GM23248 (cell line): ENCODE data around the gene RASAL2. TPM values are rescaled to one million over a fixed set of nuclear protein-coding genes. Genes with fewer than 3 reads are reported as not detected.

Experiments
- DNase-seq: peaks from one replicate; pipeline ENCODE4 v3.0.0-alpha.2; 2015
- H2AFZ ChIP-seq: fragments of 200-600 bp; sonication (generic); 2 replicates; pipeline ENCODE4 v1.6.1; 2016; ENCODE audit warnings: antibody characterized with exemption
- H3F3A ChIP-seq: fragments of 200-600 bp; sonication (generic); 2 replicates; pipeline ENCODE4 v1.6.1; 2016; ENCODE audit warnings: mild to moderate bottlenecking, antibody characterized with exemption, mixed run types; ENCODE audit not compliant: insufficient read depth
- H3K27ac ChIP-seq: fragments of 200-600 bp; sonication (generic); 2 replicates; pipeline ENCODE4 v1.5.1; 2016; ENCODE audit warnings: mild to moderate bottlenecking
- H3K27me3 ChIP-seq: fragments of 200-600 bp; sonication (generic); replicated peaks from 2 replicates; pipeline ENCODE4 v1.6.1; 2016; ENCODE audit warnings: mild to moderate bottlenecking; ENCODE audit not compliant: insufficient read depth
- H3K36me3 ChIP-seq: fragments of 200-600 bp; sonication (generic); 2 replicates; pipeline ENCODE4 v1.6.1; 2016; ENCODE audit warnings: low read depth, mild to moderate bottlenecking
- H3K4me1 ChIP-seq: fragments of 200-600 bp; sonication (generic); 2 replicates; pipeline ENCODE4 v1.6.1; 2016; ENCODE audit warnings: mild to moderate bottlenecking; ENCODE audit not compliant: insufficient read depth
- H3K4me2 ChIP-seq: fragments of 200-600 bp; sonication (generic); one replicate; pipeline ENCODE4 v1.6.1; 2016; ENCODE audit warnings: mild to moderate bottlenecking; ENCODE audit not compliant: unreplicated experiment
- H3K4me3 ChIP-seq: fragments of 200-600 bp; sonication (generic); 2 replicates; pipeline ENCODE4 v1.5.1; 2016; ENCODE audit warnings: mild to moderate bottlenecking
- H3K79me2 ChIP-seq: fragments of 200-600 bp; sonication (generic); 2 replicates; pipeline ENCODE4 v1.6.1; 2016; ENCODE audit warnings: mild to moderate bottlenecking; ENCODE audit not compliant: insufficient read depth
- H3K9ac ChIP-seq: fragments of 200-600 bp; sonication (generic); 2 replicates; pipeline ENCODE4 v1.6.1; 2016; ENCODE audit warnings: mild to moderate bottlenecking
- H3K9me2 ChIP-seq: fragments of 200-600 bp; sonication (generic); 2 replicates; pipeline ENCODE4 v1.6.1; 2016; ENCODE audit warnings: mixed run types, mild to moderate bottlenecking, moderate library complexity; ENCODE audit not compliant: insufficient read depth
- H3K9me3 ChIP-seq: fragments of 200-600 bp; sonication (generic); one replicate; pipeline ENCODE4 v1.6.1; 2017; ENCODE audit warnings: low read depth
- H4K20me1 ChIP-seq: fragments of 200-600 bp; sonication (generic); 2 replicates; pipeline ENCODE4 v1.6.0; 2016; ENCODE audit not compliant: insufficient read depth
- EZH2 ChIP-seq: fragments of 200-600 bp; sonication (generic); IDR thresholded peaks from 2 replicates; pipeline ENCODE4 v1.6.1; 2018; ENCODE audit warnings: antibody characterized with exemption, mild to moderate bottlenecking; ENCODE audit not compliant: insufficient read depth, poor library complexity, severe bottlenecking
- EZH2phosphoT487 ChIP-seq: fragments of 200-600 bp; sonication (generic); IDR thresholded peaks from 2 replicates; pipeline ENCODE4 v1.6.1; 2018; ENCODE audit warnings: antibody characterized with exemption, moderate library complexity, mild to moderate bottlenecking, low read depth; ENCODE audit not compliant: insufficient read depth
- WGBS, 2 experiments: methylation state at CpG; one replicate each; pipeline ENCODE4 v1.1.6; 2015 to 2017; ENCODE audit warnings: low lambda C conversion rate in 2 of 2, low coverage in 1 of 2; ENCODE audit errors: missing lambda C conversion rate in 2 of 2; 5-methylcytosine and 5-hydroxymethylcytosine counted together
- in situ Hi-C: fragments of 300-500 bp; cut with MboI; formaldehyde crosslinking; loops from 2 replicates; pipeline ENCODE4 v1.15.0; 2020
- polyA plus RNA-seq: library from polyadenylated mRNA; unstranded; fragments of >200 nt; fragmentation: Nextera tagmentation; extraction: Ambion mirVana; gene quantifications from 2 replicates; pipeline ENCODE4 v1.2.1, GENCODE V29; 2016
- total RNA-seq: library from RNA; depleted of rRNA; stranded (reverse); fragments of >200 nt; shearing (Covaris generic); gene quantifications from 2 replicates; pipeline ENCODE4 v1.2.3, GENCODE V29; 2014

Gene RASAL2
- total and polyA plus RNA-seq, 2 experiments from 2014 or later, result 10.1 to 23.1 TPM

- no peaks in the 10 kb centered on the region for H3F3A ChIP-seq
- in situ Hi-C loops, result no loop called here
- peaks cover 3% of the 10 kb centered on the region; the same call in 1 of the 2 replicates for H3K9me2 ChIP-seq
- no peak overlapping the region for H3K27ac ChIP-seq
- no peaks in the 10 kb centered on the region for H3K27me3 ChIP-seq
- TF ChIP-seq EZH2, result no peak
- TF ChIP-seq EZH2phosphoT487, result no peak
- no peaks in the 10 kb centered on the region for H4K20me1 ChIP-seq
- H3K4me2 ChIP-seq, result no peak overlapping the region
- 100% methylated on average over 1 of the region's 1 CpG for WGBS, 2 experiments
- no peaks in the 10 kb centered on the region for H3K4me1 ChIP-seq
- no peak for DNase-seq
- no peak overlapping the region for H2AFZ ChIP-seq
- H3K36me3 ChIP-seq, result no peaks in the 10 kb centered on the region
- no peak overlapping the region for H3K9ac ChIP-seq
- no peaks in the 10 kb centered on the region for H3K9me3 ChIP-seq
- peaks cover 36% of the 10 kb centered on the region for H3K79me2 ChIP-seq
- no peak overlapping the region for H3K4me3 ChIP-seq
Observed at GRCh38 chr1:178405137-178405536, 311.2 kb downstream of the RASAL2 start.

- Histone ChIP-seq H3K4me3 (no peak overlapping the region), H3K27ac (no peak overlapping the region), H3K9me2 (peaks cover 3% of the 10 kb centered on the region; the same call in 1 of the 2 replicates), H4K20me1 (no peaks in the 10 kb centered on the region; the same call in 1 of the 2 replicates), H3K4me1 (no peaks in the 10 kb centered on the region), H3K9me3 (no peaks in the 10 kb centered on the region), H3K4me2 (no peak overlapping the region), H3F3A (no peaks in the 10 kb centered on the region), H3K9ac (no peak overlapping the region), H2AFZ (no peak overlapping the region), H3K36me3 (no peaks in the 10 kb centered on the region), H3K27me3 (no peaks in the 10 kb centered on the region), H3K79me2 (peaks cover 22% of the 10 kb centered on the region)
- TF ChIP-seq EZH2phosphoT487, result no peak
- no peak for TF ChIP-seq EZH2
- WGBS, 2 experiments, result 49 to 50% methylated on average over 2 of the region's 2 CpGs
- DNase-seq, result no peak
- in situ Hi-C loops, result no loop called here
Observed at GRCh38 chr1:178407215-178407614, 313.3 kb downstream of the RASAL2 start.

- Histone ChIP-seq H3K79me2 (peaks cover 18% of the 10 kb centered on the region), H3F3A (no peaks in the 10 kb centered on the region), H3K9me3 (no peaks in the 10 kb centered on the region), H3K9ac (no peak overlapping the region), H3K4me3 (no peak overlapping the region), H3K36me3 (no peaks in the 10 kb centered on the region), H4K20me1 (no peaks in the 10 kb centered on the region; the same call in 1 of the 2 replicates), H3K4me1 (no peaks in the 10 kb centered on the region), H2AFZ (no peak overlapping the region), H3K27me3 (no peaks in the 10 kb centered on the region), H3K27ac (no peak overlapping the region), H3K4me2 (no peak overlapping the region), H3K9me2 (peaks cover 3% of the 10 kb centered on the region; the same call in 1 of the 2 replicates)
- DNase-seq, result no peak
- 64 to 65% methylated on average over 4 of the region's 4 CpGs for WGBS, 2 experiments
- in situ Hi-C loops, result no loop called here
- TF ChIP-seq EZH2phosphoT487 (no peak), EZH2 (no peak)
Observed at GRCh38 chr1:178407655-178408054, 313.8 kb downstream of the RASAL2 start.

GRCh38 chr1:178408871-178409270 lies 315.0 kb downstream of the RASAL2 start:
- WGBS, 2 experiments, result 94 to 100% methylated on average over 2 of the region's 2 CpGs
- H3K27ac ChIP-seq, result no peak overlapping the region
- no peak overlapping the region for H3K4me3 ChIP-seq
- H3K9me3 ChIP-seq, result no peaks in the 10 kb centered on the region
- no peaks in the 10 kb centered on the region for H3K27me3 ChIP-seq
- peaks cover 8% of the 10 kb centered on the region for H3K79me2 ChIP-seq
- no peak overlapping the region for H3K9ac ChIP-seq
- H4K20me1 ChIP-seq, result no peaks in the 10 kb centered on the region; the same call in 1 of the 2 replicates
- TF ChIP-seq EZH2 (no peak), EZH2phosphoT487 (no peak)
- H2AFZ ChIP-seq, result no peak overlapping the region
- no peak for DNase-seq
- in situ Hi-C loops, result no loop called here
- no peaks in the 10 kb centered on the region for H3F3A ChIP-seq
- H3K9me2 ChIP-seq, result peaks cover 3% of the 10 kb centered on the region; the same call in 1 of the 2 replicates
- H3K4me2 ChIP-seq, result no peak overlapping the region
- H3K4me1 ChIP-seq, result no peaks in the 10 kb centered on the region
- no peaks in the 10 kb centered on the region for H3K36me3 ChIP-seq
